Upper lobe of right lung (tissue), 1 donor: Measurements from ENCODE around the gene ALAD. TPM values are rescaled to one million over a fixed set of nuclear protein-coding genes. Genes with fewer than 3 reads are reported as not detected.
A peak's percentile ranks its signal among the peaks of the same experiment; 100 is the strongest.
"Not testable (repeated sequence)": the region's sequence is repeated elsewhere in the genome, so short reads cannot be mapped to it uniquely, and the experiment has no call there.

Source experiments
- ATAC-seq: fragments of 200-7000 bp; cut with Tn5 transposase; one replicate; pipeline ENCODE4 v1.9.1; 2020; ENCODE audit warnings: mild to moderate bottlenecking, moderate library complexity
- DNase-seq: peaks from one replicate; pipeline ENCODE4 v3.0.0-alpha.2; 2020
- H3K27ac ChIP-seq: fragments of 200-600 bp; one replicate; pipeline ENCODE4 v1.8.0; 2022
- H3K27me3 ChIP-seq: fragments of 200-600 bp; one replicate; pipeline ENCODE4 v1.8.0; 2022; ENCODE audit warnings: mild to moderate bottlenecking
- H3K36me3 ChIP-seq: fragments of 200-600 bp; one replicate; pipeline ENCODE4 v1.8.0; 2022
- H3K4me1 ChIP-seq: fragments of 200-600 bp; one replicate; pipeline ENCODE4 v1.8.0; 2022
- H3K4me3 ChIP-seq: fragments of 200-600 bp; one replicate; pipeline ENCODE4 v1.8.0; 2022; ENCODE audit warnings: mild to moderate bottlenecking
- H3K9me3 ChIP-seq: fragments of 200-600 bp; one replicate; pipeline ENCODE4 v1.8.0; 2022
- CTCF ChIP-seq: fragments of 200-600 bp; IDR thresholded peaks from one replicate; pipeline ENCODE4 v1.8.0; 2022; ENCODE audit warnings: antibody characterized with exemption
- intact Hi-C: fragments of 100-400 bp; cut with DNase I; formaldehyde crosslinking; loops from one replicate; pipeline ENCODE4 v1.11.0; 2022
- total RNA-seq: library from RNA; stranded (reverse); fragmentation: NEBNext Ultra II Directional; extraction: Animal tissue kit (Norgen Biotek cat#: 25700); gene quantifications from one replicate; pipeline ENCODE4 v1.2.1, GENCODE V29; 2021
- donor health status: DM: no; HTN: yes; CAD: no; lungs with severe emphysema.

The ALAD gene
- total RNA-seq, 1 donor from 2014 or later = 37.7 TPM

GRCh38 chr9:113409883-113410206 lies 8.8 kb upstream of the ALAD start:
- H3K36me3 ChIP-seq = peaks cover 20% of the 10 kb centered on the region
- no peaks in the 10 kb centered on the region for H3K9me3 ChIP-seq
- peaks cover 14% of the 10 kb centered on the region for H3K4me1 ChIP-seq
- intact Hi-C loops = no loop called here
- H3K4me3 ChIP-seq = peak overlapping the region; percentile 93
- TF ChIP-seq CTCF = no peak
- peak; percentile 5 for ATAC-seq
- H3K27ac ChIP-seq = peak overlapping the region; percentile 93
- no peak for DNase-seq
- H3K27me3 ChIP-seq = no peaks in the 10 kb centered on the region

GRCh38 chr9:113409481-113409880 lies 8.4 kb upstream of the ALAD start:
- ATAC-seq (no peak), DNase-seq (no peak)
- TF ChIP-seq CTCF = no peak
- H3K4me1 ChIP-seq = peaks cover 14% of the 10 kb centered on the region
- H3K36me3 ChIP-seq = peaks cover 20% of the 10 kb centered on the region
- peak overlapping the region; percentile 93 for H3K27ac ChIP-seq
- H3K4me3 ChIP-seq = peak overlapping the region; percentile 93
- no peaks in the 10 kb centered on the region for H3K27me3 ChIP-seq
- intact Hi-C loops = no loop called here
- no peaks in the 10 kb centered on the region for H3K9me3 ChIP-seq

GRCh38 chr9:113406873-113407511 lies 5.9 kb upstream of the ALAD start:
- Histone ChIP-seq H3K36me3 (peaks cover 20% of the 10 kb centered on the region), H3K4me1 (peaks cover 14% of the 10 kb centered on the region), H3K27ac (peak overlapping the region; percentile 39)
- H3K4me3 ChIP-seq, H3K27me3 ChIP-seq, intact Hi-C loops, H3K9me3 ChIP-seq, DNase-seq: not testable (repeated sequence)
- TF ChIP-seq CTCF = peak; percentile 65
- ATAC-seq = peak; percentile 30

- Histone ChIP-seq H3K4me1 (peaks cover 19% of the 10 kb centered on the region), H3K36me3 (peaks cover 20% of the 10 kb centered on the region)
- H3K9me3 ChIP-seq, H3K27me3 ChIP-seq, intact Hi-C loops, ATAC-seq, DNase-seq, H3K4me3 ChIP-seq, H3K27ac ChIP-seq: not testable (repeated sequence)
These were observed 5.3 kb upstream of the ALAD start for GRCh38 chr9:113406353-113406752.

- Histone ChIP-seq H3K4me1 (peaks cover 19% of the 10 kb centered on the region), H3K4me3 (no peak overlapping the region), H3K9me3 (no peaks in the 10 kb centered on the region), H3K27ac (no peak overlapping the region), H3K27me3 (no peaks in the 10 kb centered on the region), H3K36me3 (peaks cover 15% of the 10 kb centered on the region)
- intact Hi-C loops = no loop called here
- no peak for DNase-seq
- ATAC-seq = no peak
- TF ChIP-seq CTCF = no peak
These were observed 2.6 kb upstream of the ALAD start for GRCh38 chr9:113403646-113404045.

- H3K4me1 ChIP-seq = peaks cover 12% of the 10 kb centered on the region
- intact Hi-C loops = no loop called here
- no peaks in the 10 kb centered on the region for H3K27me3 ChIP-seq
- ATAC-seq = no peak
- no peaks in the 10 kb centered on the region for H3K9me3 ChIP-seq
- no peaks in the 10 kb centered on the region for H3K36me3 ChIP-seq
- no peak overlapping the region for H3K4me3 ChIP-seq
- TF ChIP-seq CTCF = no peak
- DNase-seq = no peak
- H3K27ac ChIP-seq = no peak overlapping the region
These were observed 1.4 kb downstream of the ALAD start for GRCh38 chr9:113399646-113400200.
